IMR-90 (cell line): ENCODE results near the gene SIX4.

Source experiments
- CEBPB ChIP-seq: IDR thresholded peaks from 2 replicates; pipeline ENCODE4 v1.6.1; 2012; ENCODE audit warnings: low read depth, low read length, improper control_type of control experiment
- CTCF ChIP-seq: conservative IDR thresholded peaks from 2 replicates; pipeline ENCODE4 v1.5.1; 2012; ENCODE audit warnings: mild to moderate bottlenecking, low read depth, low read length, improper control_type of control experiment
- POLR2A ChIP-seq: IDR thresholded peaks from 2 replicates; pipeline ENCODE4 v1.6.1; 2012; ENCODE audit warnings: mild to moderate bottlenecking, low read depth, low read length
- SMC3 ChIP-seq: fragments of 150-350 bp; IDR thresholded peaks from 2 replicates; pipeline ENCODE4 v1.6.1; 2016; ENCODE audit warnings: low read depth, mild to moderate bottlenecking, antibody characterized with exemption, low read length, moderate library complexity

DNA sequence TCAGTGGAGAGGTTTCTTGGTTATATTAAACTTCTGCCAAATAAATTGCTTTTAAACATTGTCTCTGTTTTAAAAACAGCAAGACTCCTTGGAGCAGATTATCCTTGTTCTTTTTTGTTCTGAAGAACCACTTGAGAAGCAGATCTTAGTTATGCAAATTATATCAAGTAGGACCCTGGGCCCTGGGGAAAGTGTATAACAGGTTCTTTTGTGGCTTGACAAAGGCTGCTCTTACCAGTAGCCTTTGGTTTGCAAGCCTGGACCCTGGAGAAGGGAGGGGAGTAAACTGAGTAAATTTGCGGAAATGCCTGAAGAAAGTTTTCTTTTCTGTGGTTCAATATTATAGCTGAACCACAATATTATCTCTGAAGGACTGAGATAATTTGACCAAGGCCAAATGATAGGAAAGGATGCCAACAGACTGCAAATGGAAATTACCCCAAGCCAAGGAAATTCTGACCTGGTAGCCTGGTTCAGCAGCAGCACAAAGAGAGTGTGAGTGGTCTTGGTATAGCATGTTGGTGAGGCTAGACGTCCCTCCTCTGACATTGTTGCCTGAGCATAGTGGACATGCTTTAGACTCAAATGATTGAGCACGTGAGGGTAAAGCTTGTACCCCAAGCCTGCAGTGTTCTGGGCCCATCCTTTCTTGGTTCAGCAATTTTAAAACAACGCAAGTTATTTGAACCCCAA lies 44.4 kb downstream of the SIX4 start:
- TF ChIP-seq CTCF, result no peak
- TF ChIP-seq POLR2A, result no peak
- TF ChIP-seq CEBPB, result no peak
- TF ChIP-seq SMC3, result no peak
